ENCODE data around the gene FCHSD2. TPM values are rescaled to one million over a fixed set of nuclear protein-coding genes. Genes with fewer than 3 reads are reported as not detected.

FCHSD2 gene
- total and polyA plus RNA-seq, 2 of the 8 experiments (the other 6 are each of a cell fraction or from before 2014, with no cell fraction given): 4.1 to 7.8 TPM

DNA sequence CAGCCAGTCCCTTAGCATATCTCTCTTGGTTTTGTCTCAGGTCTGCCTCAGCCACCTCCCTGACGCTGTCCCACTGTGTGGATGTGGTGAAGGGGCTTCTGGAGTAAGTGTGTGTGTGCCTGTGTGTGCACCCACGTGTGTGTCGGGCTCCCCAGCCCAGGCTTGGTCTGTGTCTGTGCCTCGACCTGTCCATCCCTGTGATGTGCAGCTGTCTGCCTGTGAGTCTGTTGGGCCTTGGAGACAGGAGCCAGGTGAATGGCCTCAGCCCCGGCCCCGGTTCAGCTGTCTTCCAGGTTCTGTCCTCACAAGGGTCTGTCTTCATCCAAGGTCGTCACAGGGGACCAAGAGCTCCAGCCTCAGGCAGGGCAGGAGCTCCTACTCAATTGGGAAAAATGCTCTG, 318.1 kb downstream of the FCHSD2 start (continued):
- TF ChIP-seq BACH1 (IDR thresholded peaks at IDR 0.05; ENCODE audit: low read length): no peak
- no peak for TF ChIP-seq SIX5 (IDR thresholded peaks at IDR 0.05; ENCODE audit: low read depth, low read length)
- no peak for TF ChIP-seq EP300 (IDR thresholded peaks at IDR 0.05; ENCODE audit: borderline replicate concordance in 1 of 2, low read depth in 2 of 2, low read length in 2 of 2)
- TF ChIP-seq, protein P1, sequence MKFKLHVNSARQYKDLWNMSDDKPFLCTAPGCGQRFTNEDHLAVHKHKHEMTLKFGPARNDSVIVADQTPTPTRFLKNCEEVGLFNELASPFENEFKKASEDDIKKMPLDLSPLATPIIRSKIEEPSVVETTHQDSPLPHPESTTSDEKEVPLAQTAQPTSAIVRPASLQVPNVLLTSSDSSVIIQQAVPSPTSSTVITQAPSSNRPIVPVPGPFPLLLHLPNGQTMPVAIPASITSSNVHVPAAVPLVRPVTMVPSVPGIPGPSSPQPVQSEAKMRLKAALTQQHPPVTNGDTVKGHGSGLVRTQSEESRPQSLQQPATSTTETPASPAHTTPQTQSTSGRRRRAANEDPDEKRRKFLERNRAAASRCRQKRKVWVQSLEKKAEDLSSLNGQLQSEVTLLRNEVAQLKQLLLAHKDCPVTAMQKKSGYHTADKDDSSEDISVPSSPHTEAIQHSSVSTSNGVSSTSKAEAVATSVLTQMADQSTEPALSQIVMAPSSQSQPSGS (IDR thresholded peaks at IDR 0.05; ENCODE audit: low read length): no peak
- TF ChIP-seq EZH2 (IDR thresholded peaks at IDR 0.05; ENCODE audit: low read depth, low read length, severe bottlenecking): no peak
